ENCODE results near the gene HSDL2.

Gene HSDL2

GRCh38 chr9:112334432-112334841, 45.5 kb upstream of the HSDL2 start:
- peak overlapping the region; percentile 81 for H3K27ac ChIP-seq (ENCODE audit: low read depth, low read length, poor library complexity, severe bottlenecking)
- H4K20me1 ChIP-seq (ENCODE audit: insufficient read depth, low read length): no peaks in the 10 kb centered on the region
- TF ChIP-seq CTCF (IDR thresholded peaks at IDR 0.05; ENCODE audit: low read length) (no peak), EZH2 (IDR thresholded peaks at IDR 0.05; ENCODE audit: borderline replicate concordance, low read length) (no peak)
- no peaks in the 10 kb centered on the region for H3K9me3 ChIP-seq (ENCODE audit: low read length)
- H3K79me2 ChIP-seq (ENCODE audit: insufficient read depth, low read length): peaks cover 32% of the 10 kb centered on the region
- H3K4me1 ChIP-seq (ENCODE audit: insufficient read depth, low read length, severe bottlenecking): peaks cover 27% of the 10 kb centered on the region
- peak overlapping the region; percentile 83 for H3K4me2 ChIP-seq (ENCODE audit: low read length)
- H3K4me3 ChIP-seq (ENCODE audit: low read depth, low read length, poor library complexity, severe bottlenecking): peak overlapping the region; percentile 74
- no peaks in the 10 kb centered on the region for H3K27me3 ChIP-seq (ENCODE audit: insufficient read depth, low read length)
- no peaks in the 10 kb centered on the region for H3K36me3 ChIP-seq (ENCODE audit: insufficient read depth, low read length)
- H3K9me2 ChIP-seq (ENCODE audit: low read depth, low read length): no peaks in the 10 kb centered on the region
- 0 out of 2 replicates have a peak, but pooled peaks cover 7% of the 10 kb centered on the region for H3F3A ChIP-seq (ENCODE audit: insufficient read depth, low read length)
- H3K9ac ChIP-seq (ENCODE audit: low read length): peak overlapping the region; percentile 91
- H2AFZ ChIP-seq (ENCODE audit: low read length): peak overlapping the region; percentile 51

GRCh38 chr9:112337547-112337946, 42.4 kb upstream of the HSDL2 start:
- no peak overlapping the region for H3K27ac ChIP-seq (ENCODE audit: low read depth, low read length, poor library complexity, severe bottlenecking)
- no peaks in the 10 kb centered on the region for H3K9me3 ChIP-seq (ENCODE audit: low read length)
- no peaks in the 10 kb centered on the region for H4K20me1 ChIP-seq (ENCODE audit: insufficient read depth, low read length)
- peaks cover 1% of the 10 kb centered on the region for H3K79me2 ChIP-seq (ENCODE audit: insufficient read depth, low read length)
- no peak for TF ChIP-seq EZH2 (IDR thresholded peaks at IDR 0.05; ENCODE audit: borderline replicate concordance, low read length)
- no peak for TF ChIP-seq CTCF (IDR thresholded peaks at IDR 0.05; ENCODE audit: low read length)
- no peak overlapping the region for H3K4me3 ChIP-seq (ENCODE audit: low read depth, low read length, poor library complexity, severe bottlenecking)
- H3K9me2 ChIP-seq (ENCODE audit: low read depth, low read length): no peaks in the 10 kb centered on the region
- no peak overlapping the region for H3K4me2 ChIP-seq (ENCODE audit: low read length)
- no peak overlapping the region for H2AFZ ChIP-seq (ENCODE audit: low read length)
- no peaks in the 10 kb centered on the region for H3K27me3 ChIP-seq (ENCODE audit: insufficient read depth, low read length)
- H3K4me1 ChIP-seq (ENCODE audit: insufficient read depth, low read length, severe bottlenecking): peaks cover 9% of the 10 kb centered on the region
- 0 out of 2 replicates have a peak, but pooled peaks cover 7% of the 10 kb centered on the region for H3F3A ChIP-seq (ENCODE audit: insufficient read depth, low read length)
- H3K36me3 ChIP-seq (ENCODE audit: insufficient read depth, low read length): no peaks in the 10 kb centered on the region
- H3K9ac ChIP-seq (ENCODE audit: low read length): no peak overlapping the region

GRCh38 chr9:112338561-112338960, 41.3 kb upstream of the HSDL2 start:
- Histone ChIP-seq H3K4me3 (ENCODE audit: low read depth, low read length, poor library complexity, severe bottlenecking) (no peak overlapping the region), H3K9ac (ENCODE audit: low read length) (no peak overlapping the region), H3K27me3 (ENCODE audit: insufficient read depth, low read length) (no peaks in the 10 kb centered on the region), H3K9me3 (ENCODE audit: low read length) (no peaks in the 10 kb centered on the region), H3K36me3 (ENCODE audit: insufficient read depth, low read length) (no peaks in the 10 kb centered on the region), H3K9me2 (ENCODE audit: low read depth, low read length) (no peaks in the 10 kb centered on the region), H3K79me2 (ENCODE audit: insufficient read depth, low read length) (no peaks in the 10 kb centered on the region), H3K27ac (ENCODE audit: low read depth, low read length, poor library complexity, severe bottlenecking) (no peak overlapping the region), H3K4me1 (ENCODE audit: insufficient read depth, low read length, severe bottlenecking) (peaks cover 9% of the 10 kb centered on the region), H3K4me2 (ENCODE audit: low read length) (no peak overlapping the region), H4K20me1 (ENCODE audit: insufficient read depth, low read length) (no peaks in the 10 kb centered on the region), H2AFZ (ENCODE audit: low read length) (no peak overlapping the region), H3F3A (ENCODE audit: insufficient read depth, low read length) (0 out of 2 replicates have a peak, but pooled peaks cover 7% of the 10 kb centered on the region)
- TF ChIP-seq EZH2 (IDR thresholded peaks at IDR 0.05; ENCODE audit: borderline replicate concordance, low read length) (no peak), CTCF (IDR thresholded peaks at IDR 0.05; ENCODE audit: low read length) (no peak)
